Liver (tissue), 9 donors: ENCODE results near the gene KCNQ4. TPM values are rescaled to one million over a fixed set of nuclear protein-coding genes. Genes with fewer than 3 reads are reported as not detected.

ENCODE experiments used
- DNase-seq: peaks from one replicate; pipeline ENCODE4 v3.0.0-alpha.2; 2017; ENCODE audit warnings: low spot score
- H3K27ac ChIP-seq, 2 donors: one replicate each; pipeline ENCODE4 v1.7.0; 2013; ENCODE audit warnings: inconsistent platforms in 2 of 2, low read length in 2 of 2, control low read depth in 1 of 2, low read depth in 1 of 2, mild to moderate bottlenecking in 1 of 2
- H3K27me3 ChIP-seq, 4 donors: one replicate each; pipeline versions ENCODE4 v1.6.1 to v1.7.0; 2013; ENCODE audit warnings: low read length in 3 of 4, inconsistent platforms in 1 of 4, mild to moderate bottlenecking in 1 of 4, moderate library complexity in 1 of 4; ENCODE audit not compliant: control insufficient read depth in 4 of 4, insufficient read depth in 4 of 4
- H3K36me3 ChIP-seq, 4 donors: one replicate each; pipeline versions ENCODE4 v1.6.1 to v1.7.0; 2013; ENCODE audit warnings: low read length in 3 of 4, mild to moderate bottlenecking in 3 of 4, low read depth in 1 of 4, moderate library complexity in 1 of 4; ENCODE audit not compliant: control insufficient read depth in 4 of 4, insufficient read depth in 3 of 4
- H3K4me1 ChIP-seq, 4 donors: one replicate each; pipeline versions ENCODE4 v1.6.1 to v1.7.0; 2013; ENCODE audit warnings: low read length in 3 of 4, mild to moderate bottlenecking in 3 of 4, moderate library complexity in 1 of 4; ENCODE audit not compliant: control insufficient read depth in 4 of 4, insufficient read depth in 4 of 4
- H3K4me3 ChIP-seq, 3 donors: one replicate each; pipeline versions ENCODE4 v1.6.1 to v1.7.0; 2013; ENCODE audit warnings: low read length in 3 of 3, control low read depth in 1 of 3, low read depth in 1 of 3, mild to moderate bottlenecking in 1 of 3
- H3K9ac ChIP-seq, 2 donors: one replicate each; pipeline ENCODE4 v1.7.0; 2013; ENCODE audit warnings: low read length in 2 of 2, mild to moderate bottlenecking in 2 of 2, moderate library complexity in 2 of 2, control low read depth in 1 of 2, low read depth in 1 of 2
- H3K9me3 ChIP-seq, 4 donors: one replicate each; pipeline versions ENCODE4 v1.6.1 to v1.7.0; 2013; ENCODE audit warnings: low read length in 3 of 4; ENCODE audit not compliant: control insufficient read depth in 4 of 4
- ATF3 ChIP-seq: IDR thresholded peaks from 2 replicates; pipeline ENCODE4 v1.6.1; 2016; ENCODE audit warnings: antibody characterized with exemption
- CTCF ChIP-seq: fragments of 150-350 bp; IDR thresholded peaks from 2 replicates; pipeline ENCODE4 v1.5.1; 2017; ENCODE audit warnings: improper control_type of control experiment, low read depth, low read length; ENCODE audit not compliant: missing input control
- EGR1 ChIP-seq, 2 donors: IDR thresholded peaks; 2 replicates each; pipeline ENCODE4 v1.6.1; 2016 to 2018; ENCODE audit warnings: antibody characterized with exemption in 2 of 2, low read depth in 2 of 2
- FOXA1 ChIP-seq: IDR thresholded peaks from 2 replicates; pipeline ENCODE4 v1.6.1; 2016; ENCODE audit warnings: antibody characterized with exemption
- GABPA ChIP-seq, 2 donors: IDR thresholded peaks in 1 of 2; conservative IDR thresholded peaks in 1 of 2; 2 replicates each; pipeline ENCODE4 v1.6.1; 2016; ENCODE audit warnings: antibody characterized with exemption in 2 of 2, mild to moderate bottlenecking in 1 of 2, moderate library complexity in 1 of 2
- HNF4G ChIP-seq: IDR thresholded peaks from 2 replicates; pipeline ENCODE4 v1.6.1; 2016; ENCODE audit warnings: antibody characterized with exemption
- JUND ChIP-seq, 2 donors: IDR thresholded peaks; 2 replicates each; pipeline ENCODE4 v1.6.1; 2016; ENCODE audit warnings: antibody characterized with exemption in 2 of 2
- MAX ChIP-seq: IDR thresholded peaks from 2 replicates; pipeline ENCODE4 v1.6.1; 2016; ENCODE audit warnings: antibody characterized with exemption
- NR2F2 ChIP-seq: IDR thresholded peaks from 2 replicates; pipeline ENCODE4 v1.6.1; 2016; ENCODE audit warnings: antibody characterized with exemption
- RAD21 ChIP-seq, 2 donors: IDR thresholded peaks; 2 replicates each; pipeline ENCODE4 v1.6.1; 2016; ENCODE audit warnings: antibody characterized with exemption in 2 of 2, mild to moderate bottlenecking in 2 of 2
- REST ChIP-seq: IDR thresholded peaks from 2 replicates; pipeline ENCODE4 v1.6.1; 2016; ENCODE audit warnings: antibody characterized with exemption, mild to moderate bottlenecking
- RXRA ChIP-seq, 2 donors: IDR thresholded peaks; 2 replicates each; pipeline ENCODE4 v1.6.1; 2017 to 2018; ENCODE audit warnings: antibody characterized with exemption in 2 of 2, mild to moderate bottlenecking in 1 of 2
- TAF1 ChIP-seq: conservative IDR thresholded peaks from 2 replicates; pipeline ENCODE4 v1.6.1; 2016; ENCODE audit warnings: antibody characterized with exemption, mild to moderate bottlenecking
- YY1 ChIP-seq: IDR thresholded peaks from 2 replicates; pipeline ENCODE4 v1.6.1; 2016; ENCODE audit warnings: antibody characterized with exemption, mild to moderate bottlenecking
- ZBTB33 ChIP-seq: IDR thresholded peaks from 2 replicates; pipeline ENCODE4 v1.6.1; 2016; ENCODE audit warnings: antibody characterized with exemption
- WGBS: extraction: QIAGEN DNeasy Blood & Tissue Kit; methylation state at CpG from one replicate; pipeline ENCODE4 v1.1.7; 2013; 5-methylcytosine and 5-hydroxymethylcytosine counted together
- polyA plus RNA-seq, 2 donors: library from polyadenylated mRNA; stranded (reverse) in 1 of 2; unstranded in 1 of 2; fragments of 200-250 nt in 1 of 2; fragments of >200 nt in 1 of 2; fragmentation: Nextera tagmentation in 1 of 2; extraction: Ambion mirVana in 1 of 2; gene quantifications; one replicate each; pipeline versions ENCODE4 v1.2.1 to v1.2.3, GENCODE V29; 2013 to 2015
- total RNA-seq, 2 donors: library from RNA; depleted of rRNA; stranded (reverse); fragments of >200 nt; gene quantifications; one replicate each; pipeline ENCODE4 v1.2.3, GENCODE V29; 2014
- donor health status: healthy.
- donor health status: healthy.
- donor health status: healthy.
- donor health status: healthy.
- donor health status: healthy.

KCNQ4 gene
- total and polyA plus RNA-seq, 4 donors: 0.10 to 2.1 (median 0.27) TPM

GRCh38 chr1:40753142-40753882, 30.3 kb upstream of the KCNQ4 start:
- H3K36me3 ChIP-seq: peaks cover 6 to 47% (median 24%) of the 10 kb centered on the region in 4 donors
- TF ChIP-seq EGR1 (IDR thresholded peaks at IDR 0.05; ENCODE audit: low read depth in 2 of 2) (no peak), JUND (IDR thresholded peaks at IDR 0.05) (no peak), ZBTB33 (no peak)
- DNase-seq: no peak
- WGBS: 94% methylated on average over 8 of the region's 8 CpGs
- no peaks in the 10 kb centered on the region for H3K9me3 ChIP-seq
- H3K27me3 ChIP-seq: no peaks in the 10 kb centered on the region
- no peak overlapping the region for H3K27ac ChIP-seq
- H3K4me1 ChIP-seq: peaks cover 14 to 65% (median 56%) of the 10 kb centered on the region in 4 donors
- H3K9ac ChIP-seq: no peak overlapping the region
- H3K4me3 ChIP-seq: no peak overlapping the region

- no peak for DNase-seq
- Histone ChIP-seq H3K27me3 (no peaks in the 10 kb centered on the region), H3K27ac (peak overlapping the region; percentile 4 to 61), H3K9ac (no peak overlapping the region), H3K4me1 (peaks cover 16 to 65% (median 57%) of the 10 kb centered on the region in 4 donors), H3K4me3 (no peak overlapping the region), H3K9me3 (no peaks in the 10 kb centered on the region), H3K36me3 (peaks cover 6 to 40% (median 20%) of the 10 kb centered on the region in 4 donors)
- TF ChIP-seq GABPA (IDR thresholded peaks at IDR 0.05 in 1 of 2, conservative IDR thresholded peaks at IDR 0.05 in 1 of 2): no peak
- no peak for TF ChIP-seq HNF4G
- no peak for TF ChIP-seq JUND (IDR thresholded peaks at IDR 0.05)
- TF ChIP-seq RAD21 (IDR thresholded peaks at IDR 0.05): no peak
- no peak for TF ChIP-seq TAF1
- no peak for TF ChIP-seq CTCF
- WGBS: 93% methylated on average over 8 of the region's 8 CpGs
Observed at GRCh38 chr1:40754201-40754600, 29.4 kb upstream of the KCNQ4 start.

- H3K9me3 ChIP-seq: no peaks in the 10 kb centered on the region
- 41% methylated on average over 4 of the region's 4 CpGs for WGBS
- peaks cover 6 to 39% (median 25%) of the 10 kb centered on the region in 4 donors for H3K36me3 ChIP-seq
- H3K9ac ChIP-seq: no peak overlapping the region
- H3K4me1 ChIP-seq: peaks cover 20 to 64% (median 56%) of the 10 kb centered on the region in 4 donors
- no peaks in the 10 kb centered on the region for H3K27me3 ChIP-seq
- DNase-seq: no peak
- no peak overlapping the region for H3K4me3 ChIP-seq
- peak overlapping the region; percentile 53 to 72 for H3K27ac ChIP-seq
- peak; percentile 91 for TF ChIP-seq YY1
- peak; percentile 17 for TF ChIP-seq ATF3
- no peak for TF ChIP-seq CTCF
- peak; percentile 53 to 72 for TF ChIP-seq RAD21 (IDR thresholded peaks at IDR 0.05)
- no peak for TF ChIP-seq HNF4G
- TF ChIP-seq TAF1: no peak
- TF ChIP-seq NR2F2: no peak
- peak; percentile 74 to 90 for TF ChIP-seq RXRA (IDR thresholded peaks at IDR 0.05)
- no peak for TF ChIP-seq GABPA (IDR thresholded peaks at IDR 0.05 in 1 of 2, conservative IDR thresholded peaks at IDR 0.05 in 1 of 2)
- TF ChIP-seq REST: peak; percentile 35
- no peak for TF ChIP-seq EGR1 (IDR thresholded peaks at IDR 0.05; ENCODE audit: low read depth in 2 of 2)
- peak; percentile 52 for TF ChIP-seq MAX
- TF ChIP-seq FOXA1: no peak
Observed at GRCh38 chr1:40755067-40755466, 28.5 kb upstream of the KCNQ4 start.
